GM12878 (cell line): ENCODE results near the gene LRTM2. TPM values are rescaled to one million over a fixed set of nuclear protein-coding genes. Genes with fewer than 3 reads are reported as not detected.

Experiments
- ATF3 ChIP-seq: IDR thresholded peaks from 2 replicates; pipeline ENCODE4 v1.6.1; 2011; ENCODE audit warnings: low read depth, mild to moderate bottlenecking, low read length, moderate library complexity, borderline replicate concordance; ENCODE audit errors: extremely low read depth
- BCL11A ChIP-seq: IDR thresholded peaks from 2 replicates; pipeline ENCODE4 v1.6.1; 2011; ENCODE audit warnings: low read depth, low read length
- BRCA1 ChIP-seq: IDR thresholded peaks from 2 replicates; pipeline ENCODE4 v1.6.1; 2011; ENCODE audit warnings: low read depth, low read length, improper control_type of control experiment
- CBFB ChIP-seq: IDR thresholded peaks from 2 replicates; pipeline ENCODE4 v1.6.1; 2016; ENCODE audit warnings: antibody characterized with exemption, low read depth
- GATAD2B ChIP-seq: fragments of 450-650 bp; conservative IDR thresholded peaks from 2 replicates; pipeline ENCODE4 v1.6.1; 2017; ENCODE audit warnings: low read depth, mild to moderate bottlenecking, moderate library complexity
- IKZF2 ChIP-seq, 2 experiments: fragments of 450-650 bp; IDR thresholded peaks; 2 replicates each; pipeline ENCODE4 v1.6.1; 2017; ENCODE audit warnings: mild to moderate bottlenecking in 2 of 2, moderate library complexity in 2 of 2
- IRF4 ChIP-seq: IDR thresholded peaks from 2 replicates; pipeline ENCODE4 v1.6.1; 2011; ENCODE audit warnings: low read depth, low read length
- JUNB ChIP-seq: IDR thresholded peaks from 2 replicates; pipeline ENCODE4 v1.6.1; 2016; ENCODE audit warnings: antibody characterized with exemption, mild to moderate bottlenecking
- KDM1A ChIP-seq: fragments of 200-600 bp; sonication (generic); IDR thresholded peaks from 2 replicates; pipeline ENCODE4 v1.6.1; 2016; ENCODE audit warnings: borderline replicate concordance
- MEF2B ChIP-seq: fragments of 450-650 bp; IDR thresholded peaks from 2 replicates; pipeline ENCODE4 v1.6.1; 2018; ENCODE audit warnings: mild to moderate bottlenecking, moderate library complexity; ENCODE audit not compliant: partially characterized antibody, poor library complexity, severe bottlenecking
- MLLT1 ChIP-seq: fragments of 450-650 bp; IDR thresholded peaks from 2 replicates; pipeline ENCODE4 v1.6.1; 2016; ENCODE audit warnings: mild to moderate bottlenecking
- NBN ChIP-seq: fragments of 450-650 bp; IDR thresholded peaks from 2 replicates; pipeline ENCODE4 v1.6.1; 2016
- NFXL1 ChIP-seq: fragments of 450-650 bp; IDR thresholded peaks from 2 replicates; pipeline ENCODE4 v1.6.1; 2017; ENCODE audit warnings: antibody characterized with exemption, mild to moderate bottlenecking, borderline replicate concordance
- NR2C1 ChIP-seq: fragments of 450-650 bp; IDR thresholded peaks from 2 replicates; pipeline ENCODE4 v1.6.1; 2017; ENCODE audit warnings: antibody characterized with exemption, mild to moderate bottlenecking, moderate library complexity
- NR2F1 ChIP-seq: fragments of 450-650 bp; conservative IDR thresholded peaks from 2 replicates; pipeline ENCODE4 v1.6.1; 2017; ENCODE audit warnings: mild to moderate bottlenecking
- POLR2A ChIP-seq: IDR thresholded peaks from 2 replicates; pipeline ENCODE4 v1.6.1; 2011; ENCODE audit warnings: low read depth, mild to moderate bottlenecking, low read length
- RELA ChIP-seq: fragments of 450-650 bp; IDR thresholded peaks from 2 replicates; pipeline ENCODE4 v1.8.0; 2014; ENCODE audit warnings: borderline replicate concordance; ENCODE audit not compliant: partially characterized antibody
- RUNX3 ChIP-seq: IDR thresholded peaks from 2 replicates; pipeline ENCODE4 v1.6.1; 2012; ENCODE audit warnings: low read length, inconsistent platforms
- SMAD1 ChIP-seq: fragments of 450-650 bp; IDR thresholded peaks from 2 replicates; pipeline ENCODE4 v1.6.1; 2018; ENCODE audit warnings: mild to moderate bottlenecking, low read depth; ENCODE audit not compliant: partially characterized antibody
- SMC3 ChIP-seq: IDR thresholded peaks from 2 replicates; pipeline ENCODE4 v1.6.1; 2011; ENCODE audit warnings: low read length, improper control_type of control experiment, borderline replicate concordance
- SREBF2 ChIP-seq: IDR thresholded peaks from 2 replicates; pipeline ENCODE4 v1.6.1; 2012; ENCODE audit warnings: mild to moderate bottlenecking, low read length
- TBL1XR1 ChIP-seq: IDR thresholded peaks from 2 replicates; pipeline ENCODE4 v1.6.1; 2012; ENCODE audit warnings: low read depth, low read length, improper control_type of control experiment
- WRNIP1 ChIP-seq: IDR thresholded peaks from 2 replicates; pipeline ENCODE4 v1.6.1; 2011; ENCODE audit warnings: low read depth, low read length, improper control_type of control experiment, borderline replicate concordance
- ZBTB40 ChIP-seq: fragments of 450-650 bp; IDR thresholded peaks from 2 replicates; pipeline ENCODE4 v1.6.1; 2016; ENCODE audit warnings: mild to moderate bottlenecking, moderate library complexity, borderline replicate concordance
- ZNF207 ChIP-seq: fragments of 450-650 bp; IDR thresholded peaks from 2 replicates; pipeline ENCODE4 v1.6.1; 2014; ENCODE audit warnings: antibody characterized with exemption, mild to moderate bottlenecking, borderline replicate concordance
- ZNF24 ChIP-seq: fragments of 450-650 bp; IDR thresholded peaks from 2 replicates; pipeline ENCODE4 v1.6.1; 2017; ENCODE audit warnings: antibody characterized with exemption, mild to moderate bottlenecking
- ZZZ3 ChIP-seq: IDR thresholded peaks from 2 replicates; pipeline ENCODE4 v1.6.1; 2011; ENCODE audit warnings: low read depth; ENCODE audit not compliant: control insufficient read depth, insufficient read length
- polyA plus RNA-seq, 11 experiments: library from polyadenylated mRNA; depleted of rRNA in 4 of 11; unstranded in 6 of 11; stranded (reverse) in 5 of 11; fragments of >200 nt; fragmentation: Nextera tagmentation in 4 of 11; fragmentation: Illumina TruSeq in 1 of 11; extraction: Ambion mirVana in 4 of 11; extraction: Trizol in 1 of 11; gene quantifications; 1 replicate in 1 of 11; 2 replicates in 10 of 11; pipeline versions ENCODE4 v1.2.1 to v1.2.3, GENCODE V29; 2011 to 2016; ENCODE audit warnings: inconsistent platforms in 2 of 11, missing spikeins in 2 of 11, low read depth in 1 of 11
- total RNA-seq, 4 experiments: library from RNA; depleted of rRNA in 3 of 4; stranded (reverse); fragments of >200 nt in 3 of 4; fragmentation: Illumina TruSeq in 1 of 4; extraction: Trizol in 1 of 4; gene quantifications; 2 replicates each; pipeline versions ENCODE4 v1.2.1 to v1.2.3, GENCODE V29; 2013 to 2021

The LRTM2 gene
- total and polyA plus RNA-seq, 10 of the 15 experiments (the other 5 are each of a cell fraction or from before 2014, with no cell fraction given): 0.05 TPM; not detected in 9

- TF ChIP-seq NBN (peak; percentile 61), NR2C1 (0 out of 2 replicates have a peak, but pooled peaks have one; percentile 38), ZNF207 (peak; percentile 67; the same call in 1 of the 2 replicates), BCL11A (0 out of 2 replicates have a peak, but pooled peaks have one; percentile 6), JUNB (no peak), MLLT1 (0 out of 2 replicates have a peak, but pooled peaks have one; percentile 15), ATF3 (no peak), SREBF2 (no peak), TBL1XR1 (no peak), POLR2A (peak; percentile 90), NR2F1 (peak; percentile 44), ZZZ3 (no peak), ZNF24 (peak; percentile 77), NFXL1 (no peak), GATAD2B (no peak; the same call in 1 of the 2 replicates), CBFB (no peak), SMC3 (peak; percentile 97), WRNIP1 (no peak), BRCA1 (no peak), IRF4 (no peak), RELA (peak; percentile 70), MEF2B (peak; percentile 89), IKZF2 (IDR thresholded peaks at IDR 0.05) (peak in 1 of 2 experiments; percentile 14; a peak in 1 of 4 replicates), KDM1A (no peak), ZBTB40 (no peak), RUNX3 (peak; percentile 48), SMAD1 (no peak)
Measured at GRCh38 chr12:1795785-1796514, 24.4 kb upstream of the LRTM2 start (continued).
